ENCODE results near the gene INS. TPM values are rescaled to one million over a fixed set of nuclear protein-coding genes. Genes with fewer than 3 reads are reported as not detected.

The INS gene
- total and polyA plus RNA-seq, 2 of the 13 experiments (the other 11 are each of a cell fraction or from before 2014, with no cell fraction given): not detected

GRCh38 chr11:2203440-2204259 is 42.6 kb upstream of the INS start (continued):
- TF ChIP-seq HMGXB3 (CRISPR knock-in tag; IDR thresholded peaks at IDR 0.05; ENCODE audit: borderline replicate concordance): no peak
- TF ChIP-seq BHLHE40 (IDR thresholded peaks at IDR 0.05; ENCODE audit: low read length): peak; percentile 45
- no peak for TF ChIP-seq HOXA5 (CRISPR knock-in tag; IDR thresholded peaks at IDR 0.05)
- TF ChIP-seq GMEB1 (CRISPR knock-in tag; IDR thresholded peaks at IDR 0.05; ENCODE audit: borderline replicate concordance): no peak
- TF ChIP-seq, protein P1, sequence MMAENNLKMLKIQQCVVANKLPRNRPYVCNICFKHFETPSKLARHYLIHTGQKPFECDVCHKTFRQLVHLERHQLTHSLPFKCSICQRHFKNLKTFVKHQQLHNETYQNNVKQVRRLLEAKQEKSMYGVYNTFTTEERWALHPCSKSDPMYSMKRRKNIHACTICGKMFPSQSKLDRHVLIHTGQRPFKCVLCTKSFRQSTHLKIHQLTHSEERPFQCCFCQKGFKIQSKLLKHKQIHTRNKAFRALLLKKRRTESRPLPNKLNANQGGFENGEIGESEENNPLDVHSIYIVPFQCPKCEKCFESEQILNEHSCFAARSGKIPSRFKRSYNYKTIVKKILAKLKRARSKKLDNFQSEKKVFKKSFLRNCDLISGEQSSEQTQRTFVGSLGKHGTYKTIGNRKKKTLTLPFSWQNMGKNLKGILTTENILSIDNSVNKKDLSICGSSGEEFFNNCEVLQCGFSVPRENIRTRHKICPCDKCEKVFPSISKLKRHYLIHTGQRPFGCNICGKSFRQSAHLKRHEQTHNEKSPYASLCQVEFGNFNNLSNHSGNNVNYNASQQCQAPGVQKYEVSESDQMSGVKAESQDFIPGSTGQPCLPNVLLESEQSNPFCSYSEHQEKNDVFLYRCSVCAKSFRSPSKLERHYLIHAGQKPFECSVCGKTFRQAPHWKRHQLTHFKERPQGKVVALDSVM (CRISPR knock-in tag; IDR thresholded peaks at IDR 0.05): no peak
- no peak for TF ChIP-seq FOXJ3 (CRISPR knock-in tag; IDR thresholded peaks at IDR 0.05; ENCODE audit: borderline replicate concordance)
- peak; percentile 69 for TF ChIP-seq RARA (CRISPR knock-in tag; IDR thresholded peaks at IDR 0.05)
- TF ChIP-seq SIN3A (IDR thresholded peaks at IDR 0.05; ENCODE audit: borderline replicate concordance, low read depth, low read length): no peak
- TF ChIP-seq ATF4 (CRISPR knock-in tag; IDR thresholded peaks at IDR 0.05): no peak
- no peak for TF ChIP-seq ARID3A (IDR thresholded peaks at IDR 0.05; ENCODE audit: low read depth, low read length)
- TF ChIP-seq SOX5 (CRISPR knock-in tag; IDR thresholded peaks at IDR 0.05; ENCODE audit: borderline replicate concordance): 0 out of 2 replicates have a peak, but pooled peaks have one; percentile 61
- no peak for TF ChIP-seq SOX13 (IDR thresholded peaks at IDR 0.05)
- TF ChIP-seq SOX13 (CRISPR knock-in tag; conservative IDR thresholded peaks at IDR 0.05 in 1 of 2, IDR thresholded peaks at IDR 0.05 in 1 of 2): peak in 1 of 2 experiments; percentile 76; a peak in 2 of 4 replicates
- no peak for TF ChIP-seq RORA (CRISPR knock-in tag; IDR thresholded peaks at IDR 0.05)
- TF ChIP-seq KDM3A (CRISPR knock-in tag; IDR thresholded peaks at IDR 0.05; ENCODE audit: low read depth): no peak
- TF ChIP-seq TFDP2 (CRISPR knock-in tag; IDR thresholded peaks at IDR 0.05): no peak; the same call in 1 of the 2 replicates

Data from HepG2 (cell line).